ENCODE measurements around the gene IL4.

DNA sequence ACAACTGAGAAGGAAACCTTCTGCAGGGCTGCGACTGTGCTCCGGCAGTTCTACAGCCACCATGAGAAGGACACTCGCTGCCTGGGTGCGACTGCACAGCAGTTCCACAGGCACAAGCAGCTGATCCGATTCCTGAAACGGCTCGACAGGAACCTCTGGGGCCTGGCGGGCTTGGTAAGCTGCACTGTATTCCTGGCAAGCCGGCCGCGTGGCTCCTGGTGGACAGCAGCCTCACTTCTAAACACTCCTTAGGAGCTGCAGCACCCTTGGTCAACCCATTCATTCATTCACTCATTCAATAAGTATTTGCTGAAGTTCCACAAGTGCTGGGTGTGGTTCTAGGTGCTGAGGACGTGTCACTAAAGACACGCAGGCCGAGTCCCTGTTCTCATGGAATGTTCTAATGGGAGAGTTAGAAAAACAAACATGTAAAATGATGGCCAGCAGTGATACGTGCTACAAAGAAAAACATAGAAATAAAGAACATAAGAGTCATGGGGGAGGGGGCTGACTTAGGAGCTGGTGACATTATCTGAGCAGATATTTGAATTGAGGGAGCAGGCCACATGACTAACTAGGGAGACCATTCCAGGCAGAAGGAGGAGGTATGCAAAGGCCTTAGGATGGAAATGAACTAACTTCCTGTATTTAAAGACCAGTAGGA is 6.1 kb downstream of the IL4 start:
- TF ChIP-seq, protein P1, sequence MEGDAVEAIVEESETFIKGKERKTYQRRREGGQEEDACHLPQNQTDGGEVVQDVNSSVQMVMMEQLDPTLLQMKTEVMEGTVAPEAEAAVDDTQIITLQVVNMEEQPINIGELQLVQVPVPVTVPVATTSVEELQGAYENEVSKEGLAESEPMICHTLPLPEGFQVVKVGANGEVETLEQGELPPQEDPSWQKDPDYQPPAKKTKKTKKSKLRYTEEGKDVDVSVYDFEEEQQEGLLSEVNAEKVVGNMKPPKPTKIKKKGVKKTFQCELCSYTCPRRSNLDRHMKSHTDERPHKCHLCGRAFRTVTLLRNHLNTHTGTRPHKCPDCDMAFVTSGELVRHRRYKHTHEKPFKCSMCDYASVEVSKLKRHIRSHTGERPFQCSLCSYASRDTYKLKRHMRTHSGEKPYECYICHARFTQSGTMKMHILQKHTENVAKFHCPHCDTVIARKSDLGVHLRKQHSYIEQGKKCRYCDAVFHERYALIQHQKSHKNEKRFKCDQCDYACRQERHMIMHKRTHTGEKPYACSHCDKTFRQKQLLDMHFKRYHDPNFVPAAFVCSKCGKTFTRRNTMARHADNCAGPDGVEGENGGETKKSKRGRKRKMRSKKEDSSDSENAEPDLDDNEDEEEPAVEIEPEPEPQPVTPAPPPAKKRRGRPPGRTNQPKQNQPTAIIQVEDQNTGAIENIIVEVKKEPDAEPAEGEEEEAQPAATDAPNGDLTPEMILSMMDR (IDR thresholded peaks at IDR 0.05): no peak
- TF ChIP-seq POLR2A (IDR thresholded peaks at IDR 0.05; ENCODE audit: low read depth) (no peak), POLR2AphosphoS5 (IDR thresholded peaks at IDR 0.05) (no peak), EP300 (IDR thresholded peaks at IDR 0.05) (no peak)

All from esophagus muscularis mucosa (tissue), 4 donors.